Putamen (tissue), 1 donor: ENCODE measurements around the gene STARD13.

ENCODE experiments used
- DNase-seq: peaks from one replicate; pipeline ENCODE4 v3.0.0-alpha.2; 2016; ENCODE audit warnings: low spot score

The STARD13 gene

DNA sequence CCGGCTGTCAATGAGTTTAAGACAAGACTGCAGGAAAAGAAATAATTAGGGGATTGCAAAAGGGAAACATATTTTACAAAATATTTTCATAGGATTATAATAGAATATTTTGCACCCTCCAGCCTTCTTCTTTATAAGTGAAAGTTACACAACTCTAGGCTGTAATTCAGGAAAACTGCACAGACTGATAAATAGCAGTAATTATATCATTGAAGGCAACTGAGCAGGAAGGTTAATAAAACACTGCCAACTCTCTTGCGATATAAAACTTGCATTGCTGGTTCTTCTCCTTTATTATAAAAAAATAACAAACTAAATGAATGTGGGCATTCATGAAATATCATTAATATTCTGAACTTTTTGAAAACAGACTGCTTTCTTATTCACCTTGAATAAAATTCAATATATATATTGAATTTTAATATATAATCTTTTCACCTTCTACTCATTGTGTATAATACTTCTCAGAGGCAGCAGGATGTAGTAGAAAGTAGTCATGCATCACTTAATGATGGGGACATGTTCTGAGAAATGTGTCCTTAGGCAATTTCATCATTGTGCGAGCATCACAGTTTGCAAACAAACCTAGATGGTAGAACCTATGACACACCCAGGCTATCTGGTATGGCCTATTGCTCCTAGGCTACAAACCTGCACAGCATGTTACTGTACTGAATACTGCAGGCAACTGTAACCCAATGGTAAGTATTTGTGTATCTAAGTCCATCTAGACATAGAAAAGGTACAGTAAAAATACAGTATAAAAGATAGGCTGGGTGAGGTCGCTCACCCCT lies 24.9 kb upstream of the STARD13 start:
- DNase-seq: no peak

DNA sequence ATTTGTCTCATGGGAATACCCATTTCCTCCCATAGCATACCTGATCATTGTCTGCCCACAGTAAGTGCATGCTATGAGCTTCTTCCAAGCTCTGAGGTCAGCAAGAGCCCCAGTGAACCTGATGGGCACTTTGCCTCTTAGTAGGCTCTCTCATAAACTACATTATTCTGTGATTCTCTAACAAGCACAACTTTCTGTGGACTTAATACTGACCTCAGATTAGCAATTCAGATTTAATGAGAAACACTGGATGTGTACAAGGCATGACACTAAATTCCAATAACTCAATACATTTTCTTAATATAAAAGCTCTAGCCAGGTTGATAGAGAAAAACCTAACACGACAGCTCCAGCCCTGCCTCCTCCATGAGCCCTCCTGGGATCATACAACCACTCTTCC lies 23.3 kb upstream of the STARD13 start:
- DNase-seq: no peak

DNA sequence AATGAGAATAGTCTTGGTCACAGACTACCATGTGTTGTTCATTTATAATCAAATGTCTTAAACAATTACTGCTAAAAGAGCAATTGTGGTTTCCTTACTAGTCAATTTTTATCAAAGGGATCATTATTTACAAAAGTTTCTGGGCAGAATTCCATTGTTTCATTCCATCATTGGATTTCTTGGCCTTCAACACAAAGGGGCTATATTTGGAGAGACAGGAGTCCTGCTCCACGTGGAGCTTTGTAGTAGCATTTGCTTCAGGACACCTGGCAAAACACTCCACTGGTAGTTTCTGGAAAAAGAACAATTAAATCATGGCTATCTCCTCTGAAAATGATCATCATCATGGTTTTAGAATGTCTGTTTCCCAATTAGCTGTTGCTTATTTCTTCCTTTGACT lies 22.3 kb upstream of the STARD13 start:
- peak; percentile 42 for DNase-seq

DNA sequence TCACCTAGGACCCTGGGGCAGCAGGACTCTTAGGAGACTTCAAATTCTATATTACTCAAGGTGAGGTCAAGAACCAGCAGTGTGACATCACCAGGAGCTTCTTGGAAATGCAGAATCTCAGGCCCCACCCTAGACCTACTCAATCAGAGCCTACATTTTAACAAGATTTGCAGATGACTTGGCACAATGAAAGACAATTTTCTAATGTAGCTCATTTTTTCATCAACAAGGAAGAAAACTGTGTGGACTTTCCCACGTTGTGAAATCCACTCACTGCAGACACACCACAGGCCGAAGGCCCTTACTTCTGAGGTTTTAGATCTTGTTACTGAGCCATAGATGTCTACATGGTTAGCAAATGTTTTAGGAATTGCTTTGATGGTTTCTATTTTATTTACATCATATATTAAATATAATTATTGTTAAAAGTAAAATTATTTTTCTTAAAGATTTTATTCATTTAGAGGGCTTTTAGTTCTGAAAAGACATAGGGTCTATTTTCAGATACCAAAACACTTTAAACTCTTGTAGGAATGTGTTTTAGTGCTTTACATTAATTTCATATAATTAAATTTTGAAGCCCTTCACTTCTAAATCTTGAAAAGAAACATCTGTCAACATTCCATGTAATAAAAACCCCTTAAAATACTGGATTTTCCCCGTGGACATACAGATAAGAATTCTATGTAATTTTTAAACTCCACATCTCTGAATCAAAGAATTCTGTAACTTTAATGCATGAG lies 18.5 kb upstream of the STARD13 start:
- no peak for DNase-seq

DNA sequence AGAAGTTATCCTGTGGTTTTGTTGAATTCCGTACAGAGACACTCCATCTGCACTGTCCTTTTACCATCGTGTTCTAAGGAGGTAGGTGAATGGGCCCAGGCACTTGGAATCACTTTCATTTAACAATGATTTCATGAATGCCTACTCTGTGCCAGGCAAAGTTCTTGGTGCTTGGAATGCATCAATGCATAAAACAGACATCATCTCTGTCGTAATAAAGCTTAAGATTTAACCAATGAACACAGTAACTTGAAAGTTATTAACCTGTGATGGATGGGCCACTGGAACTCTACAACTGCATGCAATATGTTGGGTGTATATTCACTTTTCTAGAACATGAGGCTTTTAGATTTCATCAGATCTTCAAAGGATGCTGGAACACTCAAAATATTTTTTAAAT lies 14.1 kb upstream of the STARD13 start:
- DNase-seq: no peak

DNA sequence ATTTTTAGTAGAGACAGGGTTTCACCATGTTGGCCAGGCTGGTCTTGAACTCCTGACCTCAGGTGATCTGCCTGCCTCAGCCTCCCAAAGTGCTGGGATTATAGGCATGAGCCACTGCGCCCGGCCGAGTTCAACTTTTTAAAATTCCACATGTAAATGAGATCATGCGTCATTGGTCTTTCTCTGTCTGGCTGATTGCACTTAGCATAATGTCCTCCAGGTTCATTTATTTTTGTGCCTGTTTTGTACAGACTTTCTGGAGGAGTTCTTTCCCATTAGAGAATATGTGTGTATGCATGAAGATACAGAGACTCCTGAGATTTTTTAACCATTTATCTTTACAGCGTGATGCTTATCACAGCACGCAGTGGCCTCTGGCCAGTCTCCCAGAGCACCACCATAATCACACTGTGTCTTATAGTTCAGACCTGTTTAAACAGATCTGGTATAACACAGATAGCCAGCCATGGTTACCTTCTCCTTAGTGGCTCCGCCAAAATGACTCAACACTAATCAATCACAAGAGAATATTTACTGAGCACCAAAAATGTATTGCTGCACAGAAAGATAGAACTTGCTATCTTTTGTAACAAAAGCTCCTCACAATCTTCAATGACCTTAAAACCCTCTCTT lies 11.4 kb upstream of the STARD13 start:
- no peak for DNase-seq

DNA sequence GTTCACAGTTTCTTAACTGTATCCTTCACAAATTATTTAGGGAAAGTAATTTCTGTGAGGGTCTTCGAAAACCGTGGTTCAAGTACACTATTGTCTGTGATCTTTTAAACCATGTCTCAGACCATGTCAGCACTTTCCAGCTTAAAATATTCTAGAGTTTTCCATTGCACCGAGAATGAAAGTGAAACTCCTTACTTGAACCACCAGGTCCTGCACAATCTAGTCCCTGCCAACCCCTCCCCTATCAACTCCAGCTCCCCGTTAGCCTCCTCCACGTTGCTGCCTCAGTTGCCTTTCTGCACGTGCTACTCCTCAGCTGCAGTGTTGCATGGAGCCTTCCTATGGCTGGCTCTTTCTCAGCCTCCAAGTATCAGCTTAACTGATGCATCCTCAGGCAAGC lies 7.2 kb upstream of the STARD13 start:
- no peak for DNase-seq

DNA sequence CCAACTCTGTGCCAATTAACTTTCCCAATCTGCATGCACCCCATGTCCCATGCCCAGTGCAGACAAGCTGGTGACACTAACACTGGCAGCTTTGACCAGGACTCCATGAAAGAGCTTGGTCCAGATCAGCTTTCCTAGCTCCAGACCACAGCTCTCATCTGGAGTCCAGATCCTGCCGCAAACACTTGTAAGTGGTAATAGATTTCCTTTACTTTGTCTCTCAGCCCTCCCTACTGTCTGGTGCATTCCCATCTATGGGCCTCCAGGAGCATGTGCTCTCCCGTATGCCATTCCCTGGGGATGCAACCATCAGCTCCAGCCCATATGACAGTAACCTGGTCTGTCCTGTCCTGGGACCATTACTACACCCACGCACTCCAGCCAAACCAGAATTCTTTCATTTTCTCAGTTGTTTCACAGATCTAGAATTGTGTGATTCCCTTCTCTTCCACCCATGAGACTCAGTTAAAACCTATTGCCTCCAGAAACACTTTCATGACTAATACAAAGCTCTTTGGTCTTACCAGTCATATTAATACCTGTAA lies 4.9 kb upstream of the STARD13 start:
- DNase-seq: no peak

DNA sequence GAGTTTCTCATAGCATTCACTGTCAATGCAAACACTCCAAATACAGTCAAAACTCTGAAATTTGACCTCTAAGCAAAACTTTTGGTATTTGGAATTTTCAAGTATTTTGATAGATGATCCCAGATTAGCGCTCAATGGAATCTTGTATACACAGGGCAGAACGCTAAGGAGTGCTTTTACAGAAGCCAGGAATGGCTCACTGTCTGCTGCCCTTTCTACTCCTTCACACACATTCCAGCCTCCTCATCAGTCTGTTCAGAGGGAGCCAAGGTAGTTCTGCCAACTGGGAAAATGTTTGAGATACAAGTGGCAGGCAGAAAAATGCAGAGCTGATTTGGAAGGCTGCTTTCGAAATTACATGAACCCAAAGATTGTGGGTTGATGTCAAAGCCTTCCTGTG lies 4.4 kb upstream of the STARD13 start:
- no peak for DNase-seq

DNA sequence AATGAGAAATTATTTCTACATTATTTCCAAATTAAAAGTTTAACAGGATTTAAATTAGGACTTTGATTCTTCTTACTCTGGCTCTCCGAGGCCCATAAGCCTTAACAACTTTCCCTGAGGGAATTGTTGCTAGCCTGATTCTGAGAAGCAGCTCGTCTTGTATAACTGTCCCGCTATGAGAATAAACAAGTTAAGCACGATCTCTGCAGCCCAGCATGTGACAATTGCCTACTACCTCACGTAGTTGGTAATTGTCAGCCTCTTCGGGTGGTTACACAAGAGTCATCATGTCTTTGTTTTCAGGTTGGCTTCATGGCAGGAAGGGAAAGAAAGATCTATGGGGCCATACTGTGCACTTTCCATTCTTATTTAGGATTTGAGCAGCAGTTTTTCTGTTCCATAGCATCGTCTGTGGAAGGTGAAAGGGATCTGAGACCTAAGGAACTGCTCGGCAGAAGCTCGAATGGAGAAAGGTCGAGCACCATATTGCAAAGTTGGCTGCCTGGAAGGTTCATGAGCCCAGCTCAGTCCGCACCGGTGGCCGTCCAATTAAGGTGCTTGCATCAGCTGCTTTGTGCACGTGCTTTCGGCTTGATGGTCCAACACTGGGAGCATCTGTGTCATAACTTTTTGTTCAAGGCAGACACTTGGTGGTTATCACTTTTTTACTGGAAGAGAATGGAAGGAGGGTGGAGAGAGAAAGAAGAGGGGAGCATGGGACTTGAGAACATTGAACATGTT lies 1.8 kb upstream of the STARD13 start:
- no peak for DNase-seq

DNA sequence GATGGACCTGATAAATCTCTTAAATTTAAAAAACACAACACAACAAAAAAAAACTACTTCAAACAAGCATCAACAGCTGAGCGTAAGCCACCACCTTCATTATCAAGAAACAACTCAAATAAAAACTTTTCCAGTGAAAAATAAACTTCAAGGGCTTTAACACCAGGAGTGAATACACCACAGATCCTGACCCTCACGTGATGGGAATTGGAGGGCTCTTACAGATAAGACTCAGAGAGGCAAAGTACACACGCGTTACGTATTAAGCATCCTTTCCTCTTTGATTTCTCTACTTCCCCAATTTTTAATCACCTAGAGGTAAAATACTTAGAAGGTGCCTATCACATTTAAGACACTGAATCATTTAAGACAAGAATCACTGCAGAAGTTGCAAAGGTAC lies 573 bp upstream of the STARD13 start:
- no peak for DNase-seq

DNA sequence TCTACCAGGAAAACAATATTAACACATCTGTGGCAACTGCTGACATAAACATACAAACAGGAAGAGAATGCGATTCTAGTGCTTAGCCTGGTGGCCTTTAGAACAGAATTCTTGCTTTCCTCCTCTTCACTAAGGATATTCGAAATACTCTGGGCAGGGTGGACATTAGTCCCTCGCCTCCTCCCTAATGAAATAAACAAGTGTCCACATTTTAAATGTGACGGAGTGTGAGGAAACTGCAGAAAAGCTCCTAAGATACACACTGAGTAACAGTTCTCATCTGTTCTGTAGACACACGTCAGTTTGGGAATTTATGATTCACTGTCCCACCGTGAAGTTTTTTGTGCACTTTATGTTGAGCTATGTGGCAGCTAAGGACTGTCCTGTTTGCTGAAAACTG lies 639 bp downstream of the STARD13 start:
- DNase-seq: no peak

DNA sequence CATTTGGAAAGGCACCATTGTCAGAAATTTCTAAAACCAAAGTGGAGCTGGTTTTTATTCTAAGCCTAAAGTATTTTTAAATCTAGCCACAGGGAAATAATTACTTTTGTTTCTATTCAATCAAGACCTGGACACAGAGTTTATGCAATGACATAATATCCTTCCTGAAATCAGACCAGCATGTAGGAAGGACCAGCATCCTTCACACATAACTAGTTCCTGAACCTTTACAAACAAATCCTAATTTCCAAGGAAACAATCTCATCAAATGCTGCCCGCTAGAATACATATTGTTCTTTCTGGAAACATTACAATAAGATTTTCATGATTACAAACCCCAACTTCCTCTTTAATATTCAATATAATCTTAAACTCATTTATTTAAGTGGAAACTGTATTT lies 1.5 kb downstream of the STARD13 start:
- no peak for DNase-seq

DNA sequence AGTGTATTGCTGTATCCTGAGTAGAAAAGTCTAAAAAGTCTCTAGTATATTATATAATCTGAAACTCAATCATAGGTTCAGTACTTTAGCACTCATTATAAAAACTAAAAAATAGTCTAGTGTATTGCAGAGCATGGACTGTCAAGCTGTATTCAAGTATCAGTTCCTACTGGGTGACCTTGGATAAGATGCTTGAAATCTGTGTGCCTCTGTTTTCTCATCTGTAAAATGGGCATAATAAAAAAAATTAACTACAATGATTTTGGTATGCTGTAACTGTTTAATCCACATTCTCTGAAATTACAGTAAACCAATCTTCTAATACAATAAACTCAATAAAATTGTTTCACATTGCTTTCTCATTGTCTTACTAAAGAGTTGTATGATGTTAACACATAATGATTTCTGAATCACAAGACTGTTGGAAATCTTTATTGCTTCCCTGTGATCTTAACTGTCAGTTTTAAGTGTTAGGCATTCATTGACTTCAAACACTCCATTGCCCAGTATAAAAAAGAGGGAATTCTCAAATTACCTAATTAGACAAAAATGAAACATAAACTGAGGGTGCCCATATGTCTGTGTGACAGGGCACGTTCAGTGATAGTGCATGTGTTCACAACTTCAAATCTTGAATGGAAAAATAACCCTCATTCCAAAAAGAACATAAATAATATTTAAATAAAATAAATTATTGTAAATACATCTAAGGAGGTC lies 2.2 kb downstream of the STARD13 start:
- DNase-seq: no peak

DNA sequence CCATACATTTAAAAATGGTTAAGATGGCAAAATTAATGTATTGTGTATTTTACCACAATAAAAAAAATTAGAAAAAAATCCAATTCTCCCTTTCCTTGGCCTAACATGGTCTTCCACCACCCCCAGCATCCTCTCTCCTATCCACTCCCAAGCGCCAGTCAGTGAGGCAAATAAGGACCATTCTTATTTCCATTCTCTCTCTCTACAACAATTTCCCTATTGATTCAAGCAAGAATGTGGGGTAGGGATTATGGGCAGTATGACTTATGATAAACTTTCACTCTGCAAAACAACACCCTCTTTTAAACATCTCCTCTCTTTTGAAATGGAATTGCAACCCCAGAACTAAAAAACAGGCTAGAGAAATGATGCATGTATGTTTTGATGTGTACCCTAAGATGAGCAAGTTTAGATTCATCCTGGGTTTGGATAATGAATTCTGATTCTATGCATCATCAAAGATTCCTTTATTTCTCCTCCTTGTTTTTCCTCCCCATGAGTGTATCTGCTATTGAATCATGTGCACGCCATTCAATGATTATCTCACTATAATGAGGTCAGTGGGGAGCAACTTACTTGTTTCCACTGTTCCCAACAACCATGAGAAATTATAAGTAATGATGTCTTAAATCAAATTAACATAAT lies 3.5 kb downstream of the STARD13 start:
- peak; percentile 71 for DNase-seq

DNA sequence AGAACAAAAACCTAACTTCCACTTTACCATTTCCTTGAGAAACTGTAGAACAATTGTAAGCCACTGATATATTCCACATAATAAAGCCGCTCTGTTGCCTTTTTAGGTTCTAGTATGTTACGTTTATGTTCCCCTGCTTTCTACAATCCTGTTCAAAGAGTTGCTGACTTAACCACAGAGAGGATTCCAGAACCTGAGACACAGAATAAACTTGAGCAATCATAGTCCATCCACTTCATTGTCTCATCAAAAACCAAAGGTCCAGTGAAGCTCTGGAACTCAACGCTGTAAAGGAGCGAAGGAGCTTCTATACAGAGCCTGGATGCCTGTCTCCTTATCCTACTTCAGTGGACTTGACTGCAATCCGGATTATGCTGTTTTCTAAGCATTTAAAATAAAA lies 4.6 kb downstream of the STARD13 start:
- DNase-seq: no peak

DNA sequence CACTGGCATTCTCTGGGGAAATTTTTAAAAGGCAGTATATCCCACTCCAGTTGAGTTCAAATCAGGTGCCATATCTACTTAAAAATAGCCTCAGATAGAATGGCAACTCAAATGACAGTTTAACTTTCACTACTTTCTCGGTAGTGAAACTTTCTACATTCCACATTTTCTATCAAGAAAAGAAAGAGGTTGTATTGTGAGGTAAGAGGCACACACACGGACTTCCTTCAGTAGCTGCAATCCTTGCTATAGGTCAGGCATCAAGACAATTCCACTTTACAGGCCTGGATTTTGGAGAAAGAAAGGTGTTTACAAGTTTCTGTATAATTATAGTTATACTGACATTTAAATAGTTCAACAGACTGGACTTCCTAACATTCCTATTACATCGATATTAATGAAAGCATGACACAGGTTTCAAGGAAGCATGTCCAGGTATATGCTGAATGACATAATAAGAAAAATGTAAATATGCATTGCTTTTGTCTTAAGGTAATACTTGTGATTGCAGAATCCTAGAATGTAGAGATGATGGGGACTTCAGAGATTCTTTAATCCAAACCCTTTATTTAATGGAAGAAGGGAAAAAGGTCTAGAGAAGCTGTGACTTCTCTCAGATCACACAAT lies 5.2 kb downstream of the STARD13 start:
- no peak for DNase-seq

DNA sequence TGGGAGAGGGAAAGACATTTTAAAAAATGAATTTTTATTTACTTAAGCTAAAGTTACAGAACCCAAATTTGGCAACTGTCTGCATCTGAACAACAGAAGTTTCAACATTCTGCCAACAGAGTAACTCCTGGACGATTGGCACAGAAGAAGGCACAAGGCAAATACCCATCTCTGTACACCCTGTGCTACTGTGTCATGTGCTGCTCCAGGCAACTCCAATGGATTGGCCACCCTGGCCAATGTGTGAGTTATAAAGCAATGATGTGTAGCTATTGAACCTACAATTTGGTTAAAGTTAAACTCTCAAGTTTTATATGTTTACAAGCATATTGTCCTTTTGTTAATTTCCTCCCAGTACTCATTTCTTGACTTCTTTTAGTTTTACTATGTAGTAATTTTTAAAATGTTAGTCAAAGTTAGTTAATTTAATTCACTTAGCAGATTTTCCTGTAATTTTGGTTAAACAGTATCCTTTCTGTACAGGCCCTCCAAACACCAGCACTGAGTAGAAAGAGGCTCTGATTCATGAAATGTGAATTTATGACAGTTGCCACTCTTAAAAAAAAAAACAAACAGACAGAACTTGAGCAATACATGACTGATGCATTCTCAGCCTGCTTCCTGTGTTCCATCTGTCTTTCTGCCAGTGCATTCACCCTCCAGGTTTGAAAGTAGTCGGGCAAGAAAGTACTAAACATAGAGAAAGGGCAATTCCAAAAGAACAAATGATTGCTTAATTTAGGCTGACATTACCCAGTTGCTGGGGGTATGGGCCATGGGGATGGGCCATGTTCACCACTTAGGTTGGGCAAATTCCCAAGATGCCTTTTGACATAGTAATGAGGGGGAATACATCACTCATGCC lies 5.9 kb downstream of the STARD13 start:
- DNase-seq: no peak

DNA sequence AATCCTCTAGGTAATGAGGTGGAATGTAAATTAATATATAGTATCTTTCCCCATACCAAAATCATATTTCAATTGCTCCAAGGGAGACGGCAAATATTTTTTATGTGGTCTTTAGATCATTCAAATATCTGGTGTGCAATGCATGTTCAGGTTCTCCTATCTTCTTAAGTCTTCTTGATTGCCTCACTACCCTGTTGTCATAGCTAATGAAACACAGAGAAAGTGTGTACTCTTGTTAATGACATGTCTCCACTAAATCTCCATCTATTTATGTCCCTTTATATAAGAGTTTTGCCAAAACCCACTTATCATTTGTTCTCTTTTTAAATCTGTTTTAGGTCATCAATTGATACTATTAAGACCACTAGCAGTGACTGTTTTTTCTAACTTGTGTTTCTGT lies 6.6 kb downstream of the STARD13 start:
- no peak for DNase-seq

DNA sequence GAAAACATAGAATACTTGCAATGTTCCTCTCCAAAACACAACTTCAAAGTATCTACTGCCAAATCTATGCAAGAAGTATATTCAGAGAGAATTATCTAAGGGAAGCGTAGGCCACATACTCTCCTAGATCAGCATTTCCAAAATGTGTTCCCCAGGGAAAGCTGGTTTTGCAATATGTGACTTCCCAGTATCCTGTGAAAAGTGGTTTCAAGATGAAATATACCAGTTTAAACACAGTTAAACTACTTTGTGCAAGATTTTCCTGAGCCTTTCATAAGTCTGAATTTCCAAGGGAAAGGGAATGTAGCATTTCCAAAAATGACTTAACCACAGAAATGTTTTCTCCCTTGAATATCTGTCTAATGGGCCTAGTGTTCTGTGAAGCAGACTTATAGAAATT lies 7.6 kb downstream of the STARD13 start:
- DNase-seq: no peak
